Measurements from ENCODE around the gene TMEM200A.

Gene TMEM200A

GRCh38 chr6:130379223-130379622, 13.4 kb downstream of the TMEM200A start:
- DNase-seq: no peak

- DNase-seq: no peak
Measured at GRCh38 chr6:130381012-130381411, 15.2 kb downstream of the TMEM200A start.

GRCh38 chr6:130381459-130382380, 15.9 kb downstream of the TMEM200A start:
- DNase-seq: no peak

- DNase-seq: no peak
Measured at GRCh38 chr6:130382872-130383490, 17.2 kb downstream of the TMEM200A start.

- no peak for DNase-seq
Measured at GRCh38 chr6:130385064-130385695, 19.4 kb downstream of the TMEM200A start.

- no peak for DNase-seq
Measured at GRCh38 chr6:130389142-130389541, 23.3 kb downstream of the TMEM200A start.

GRCh38 chr6:130390890-130391289, 25.1 kb downstream of the TMEM200A start:
- no peak for DNase-seq

- DNase-seq: no peak
Measured at GRCh38 chr6:130393306-130393705, 27.5 kb downstream of the TMEM200A start.

- DNase-seq: no peak
Measured at GRCh38 chr6:130394246-130394645, 28.4 kb downstream of the TMEM200A start.

GRCh38 chr6:130395164-130395563, 29.3 kb downstream of the TMEM200A start:
- no peak for DNase-seq

- no peak for DNase-seq
Measured at GRCh38 chr6:130396722-130397121, 30.9 kb downstream of the TMEM200A start.

- no peak for DNase-seq
Measured at GRCh38 chr6:130405549-130405948, 39.7 kb downstream of the TMEM200A start.

GRCh38 chr6:130407032-130407431, 41.2 kb downstream of the TMEM200A start:
- no peak for DNase-seq

- no peak for DNase-seq
Measured at GRCh38 chr6:130409418-130410100, 43.7 kb downstream of the TMEM200A start.

GRCh38 chr6:130411481-130411880, 45.7 kb downstream of the TMEM200A start:
- DNase-seq: no peak

- no peak for DNase-seq
Measured at GRCh38 chr6:130412556-130413290, 46.9 kb downstream of the TMEM200A start.

- DNase-seq: no peak
Measured at GRCh38 chr6:130417951-130418350, 52.1 kb downstream of the TMEM200A start.

GRCh38 chr6:130420911-130421310, 55.1 kb downstream of the TMEM200A start:
- no peak for DNase-seq

GRCh38 chr6:130421585-130421984, 55.8 kb downstream of the TMEM200A start:
- DNase-seq: no peak

- no peak for DNase-seq
Measured at GRCh38 chr6:130423044-130423443, 57.2 kb downstream of the TMEM200A start.

- DNase-seq: no peak
Measured at GRCh38 chr6:130424710-130425109, 58.9 kb downstream of the TMEM200A start.

- DNase-seq: no peak
Measured at GRCh38 chr6:130425537-130425936, 59.7 kb downstream of the TMEM200A start.
